Stimulated activated CD8-positive, alpha-beta memory T cell treated with anti-CD3 and anti-CD28 coated beads, Interleukin-12 subunit alpha, Interleukin-12 subunit beta, amount 100 ng/mL, for 4 hours (primary cell): ENCODE measurements around the gene TAPBP.
A peak's percentile ranks its signal among the peaks of the same experiment; 100 is the strongest.

Experiments used
- DNase-seq: peaks from one replicate; pipeline ENCODE4 v3.0.0-alpha.2; 2020; ENCODE audit warnings: low read depth

TAPBP gene

GRCh38 chr6:33319939-33320314 is 6.0 kb upstream of the TAPBP start:
- DNase-seq = no peak

- no peak for DNase-seq
Measured at GRCh38 chr6:33318426-33319073, 4.7 kb upstream of the TAPBP start.

GRCh38 chr6:33317669-33318425 is 4.0 kb upstream of the TAPBP start, which contains the start of gene ZBTB22:
TSS of gene ZBTB22 (minus strand) at chr6:33317744. CDS start at chr6:33316916, 828 bp downstream.
- DNase-seq = peak; percentile 90

GRCh38 chr6:33317419-33317668 is 3.5 kb upstream of the TAPBP start:
- DNase-seq = no peak

GRCh38 chr6:33316603-33317418 is 2.9 kb upstream of the TAPBP start:
- DNase-seq = no peak

GRCh38 chr6:33315793-33316602 is 2.1 kb upstream of the TAPBP start:
- no peak for DNase-seq

GRCh38 chr6:33314943-33315792 is 1.3 kb upstream of the TAPBP start:
- no peak for DNase-seq

- DNase-seq = peak; percentile 55
Measured at GRCh38 chr6:33314515-33314942, 651 bp upstream of the TAPBP start.

- DNase-seq = no peak
Measured at GRCh38 chr6:33313105-33313708, 671 bp downstream of the TAPBP start.

GRCh38 chr6:33312361-33313104 is 1.3 kb downstream of the TAPBP start:
- DNase-seq = peak; percentile 63

GRCh38 chr6:33306356-33306755 is 7.5 kb downstream of the TAPBP start:
- no peak for DNase-seq

GRCh38 chr6:33305052-33305451 is 8.8 kb downstream of the TAPBP start:
- no peak for DNase-seq

GRCh38 chr6:33304216-33304615 is 9.7 kb downstream of the TAPBP start:
- no peak for DNase-seq

GRCh38 chr6:33301877-33302276 is 12.0 kb downstream of the TAPBP start:
- DNase-seq = no peak

- peak; percentile 85 for DNase-seq
Measured at GRCh38 chr6:33299237-33299944, 14.5 kb downstream of the TAPBP start.

- DNase-seq = no peak
Measured at GRCh38 chr6:33298773-33299236, 15.1 kb downstream of the TAPBP start, which contains the start of gene RGL2. TSS of gene RGL2 (minus strand) at chr6:33298942. CDS start at chr6:33298610, 332 bp downstream.

GRCh38 chr6:33297956-33298772 is 15.7 kb downstream of the TAPBP start:
- DNase-seq = no peak

- no peak for DNase-seq
Measured at GRCh38 chr6:33297406-33297955, 16.4 kb downstream of the TAPBP start.
